H9 (cell line): Measurements from ENCODE around the gene MYO18B. TPM values are rescaled to one million over a fixed set of nuclear protein-coding genes. Genes with fewer than 3 reads are reported as not detected.

Source experiments
- DNase-seq: peaks from one replicate; pipeline ENCODE4 v3.0.0-alpha.2; 2017
- H2AFZ ChIP-seq: one replicate; pipeline ENCODE4 v1.6.1; 2013; ENCODE audit warnings: mild to moderate bottlenecking, low read length, control low read depth, moderate library complexity
- H2AK5ac ChIP-seq: 2 replicates; pipeline ENCODE4 v1.6.1; 2013; ENCODE audit warnings: low read length, control low read depth, mixed read lengths; ENCODE audit not compliant: insufficient read length
- H2BK120ac ChIP-seq: one replicate; pipeline ENCODE4 v1.6.1; 2013; ENCODE audit warnings: low read depth, mild to moderate bottlenecking, low read length, control low read depth, inconsistent platforms; ENCODE audit not compliant: poor library complexity, severe bottlenecking
- H2BK12ac ChIP-seq: 2 replicates; pipeline ENCODE4 v1.6.1; 2013; ENCODE audit warnings: low read length, control low read depth, mixed read lengths, low read depth; ENCODE audit not compliant: insufficient read length
- H2BK15ac ChIP-seq: 2 replicates; pipeline ENCODE4 v1.6.1; 2013; ENCODE audit warnings: low read depth, low read length, control low read depth
- H2BK20ac ChIP-seq: one replicate; pipeline ENCODE4 v1.6.1; 2013; ENCODE audit warnings: low read depth, mild to moderate bottlenecking, low read length, control low read depth, inconsistent platforms; ENCODE audit not compliant: poor library complexity, severe bottlenecking
- H2BK5ac ChIP-seq: 2 replicates; pipeline ENCODE4 v1.6.1; 2013; ENCODE audit warnings: low read length, control low read depth, mixed read lengths; ENCODE audit not compliant: insufficient read length
- H3K14ac ChIP-seq: 2 replicates; pipeline ENCODE4 v1.6.1; 2013; ENCODE audit warnings: low read length, control low read depth; ENCODE audit not compliant: insufficient read depth
- H3K18ac ChIP-seq: 2 replicates; pipeline ENCODE4 v1.6.1; 2013; ENCODE audit warnings: low read depth, mild to moderate bottlenecking, mixed read lengths, low read length, control low read depth; ENCODE audit not compliant: insufficient read length
- H3K23ac ChIP-seq: 2 replicates; pipeline ENCODE4 v1.6.1; 2013; ENCODE audit warnings: low read length, control low read depth, mixed read lengths, low read depth; ENCODE audit not compliant: insufficient read length
- H3K23me2 ChIP-seq: 2 replicates; pipeline ENCODE4 v1.6.1; 2013; ENCODE audit warnings: low read depth, mild to moderate bottlenecking, mixed read lengths, low read length, control low read depth; ENCODE audit not compliant: insufficient read length, poor library complexity, severe bottlenecking
- H3K27ac ChIP-seq: 2 replicates; pipeline ENCODE4 v1.5.1; 2013; ENCODE audit warnings: low read length, control low read depth, mixed read lengths, low read depth; ENCODE audit not compliant: insufficient read length
- H3K27me3 ChIP-seq: 2 replicates; pipeline ENCODE4 v1.6.1; 2013; ENCODE audit warnings: low read length, control low read depth, inconsistent platforms; ENCODE audit not compliant: insufficient read depth
- H3K4ac ChIP-seq: 2 replicates; pipeline ENCODE4 v1.6.1; 2013; ENCODE audit warnings: low read depth, mild to moderate bottlenecking, control low read depth, inconsistent platforms, low read length, moderate library complexity
- H3K4me1 ChIP-seq: 2 replicates; pipeline ENCODE4 v1.6.1; 2013; ENCODE audit warnings: low read length, control low read depth, inconsistent platforms; ENCODE audit not compliant: insufficient read depth
- H3K4me2 ChIP-seq: 2 replicates; pipeline ENCODE4 v1.6.1; 2013; ENCODE audit warnings: low read length, control low read depth, mixed read lengths; ENCODE audit not compliant: insufficient read length, insufficient read depth
- H3K56ac ChIP-seq: 2 replicates; pipeline ENCODE4 v1.6.1; 2013; ENCODE audit warnings: low read depth, mild to moderate bottlenecking, mixed read lengths, low read length, control low read depth; ENCODE audit not compliant: insufficient read length
- H3K79me1 ChIP-seq: 2 replicates; pipeline ENCODE4 v1.6.1; 2013; ENCODE audit warnings: low read depth, mild to moderate bottlenecking, moderate library complexity, low read length, control low read depth, inconsistent platforms; ENCODE audit not compliant: insufficient read depth, poor library complexity, severe bottlenecking
- H3K79me2 ChIP-seq: 2 replicates; pipeline ENCODE4 v1.6.1; 2013; ENCODE audit warnings: low read length, control low read depth, inconsistent platforms; ENCODE audit not compliant: insufficient read depth
- H3K9ac ChIP-seq: 2 replicates; pipeline ENCODE4 v1.6.1; 2013; ENCODE audit warnings: low read length, control low read depth, mixed read lengths; ENCODE audit not compliant: insufficient read length; ENCODE audit errors: extremely low read depth
- H3K9me3 ChIP-seq: one replicate; pipeline ENCODE4 v1.6.1; 2013; ENCODE audit warnings: low read depth, low read length, inconsistent platforms; ENCODE audit not compliant: control insufficient read depth
- H3T11ph ChIP-seq: one replicate; pipeline ENCODE4 v1.6.1; 2013; ENCODE audit warnings: mild to moderate bottlenecking, low read length, control low read depth, inconsistent platforms
- H4K20me1 ChIP-seq: one replicate; pipeline ENCODE4 v1.6.1; 2013; ENCODE audit not compliant: control insufficient read depth, insufficient read length, insufficient read depth
- H4K5ac ChIP-seq: 2 replicates; pipeline ENCODE4 v1.6.1; 2013; ENCODE audit warnings: low read depth, mild to moderate bottlenecking, mixed read lengths, low read length, control low read depth; ENCODE audit not compliant: insufficient read length
- H4K8ac ChIP-seq: replicated peaks from 2 replicates; pipeline ENCODE4 v1.6.1; 2013; ENCODE audit warnings: low read length, control low read depth, mixed read lengths, low read depth; ENCODE audit not compliant: insufficient read length
- H4K91ac ChIP-seq: 2 replicates; pipeline ENCODE4 v1.6.1; 2013; ENCODE audit warnings: low read depth, mild to moderate bottlenecking, moderate library complexity, mixed read lengths, low read length, control low read depth; ENCODE audit not compliant: insufficient read length
- H3K27ac Mint-ChIP-seq, 3 experiments: 2 replicates in 2 of 3; 3 replicates in 1 of 3; pipeline ENCODE4 v1.8.0; 2020 to 2021; ENCODE audit warnings: mixed read lengths in 3 of 3, mild to moderate bottlenecking in 1 of 3, moderate library complexity in 1 of 3
- H3K27me3 Mint-ChIP-seq: 2 replicates; pipeline ENCODE4 v1.8.0; 2021; ENCODE audit warnings: low read depth, mild to moderate bottlenecking, moderate library complexity, mixed read lengths
- H3K36me3 Mint-ChIP-seq, 3 experiments: 2 replicates in 2 of 3; 3 replicates in 1 of 3; pipeline ENCODE4 v1.8.0; 2020 to 2021; ENCODE audit warnings: low read depth in 3 of 3, mixed read lengths in 3 of 3; ENCODE audit not compliant: insufficient read depth in 1 of 3
- H3K4me1 Mint-ChIP-seq, 2 experiments: 2 replicates each; pipeline ENCODE4 v1.8.0; 2020; ENCODE audit warnings: mixed read lengths in 2 of 2
- H3K4me3 Mint-ChIP-seq, 2 experiments: 2 replicates in 1 of 2; 3 replicates in 1 of 2; pipeline ENCODE4 v1.8.0; 2020 to 2021; ENCODE audit warnings: mild to moderate bottlenecking in 2 of 2, mixed read lengths in 2 of 2, moderate library complexity in 1 of 2
- H3K9me3 Mint-ChIP-seq, 2 experiments: 2 replicates in 1 of 2; 3 replicates in 1 of 2; pipeline ENCODE4 v1.8.0; 2020; ENCODE audit warnings: mild to moderate bottlenecking in 2 of 2, mixed read lengths in 2 of 2, moderate library complexity in 1 of 2
- CTCF ChIP-seq: fragments of 200-600 bp; sonication (generic); conservative IDR thresholded peaks from 3 replicates; pipeline ENCODE4 v1.8.0; 2021; ENCODE audit warnings: antibody characterized with exemption, mild to moderate bottlenecking
- WGBS: extraction: QIAGEN DNeasy Blood & Tissue Kit; methylation state at CpG from one replicate; pipeline ENCODE4 v1.1.7; 2013; ENCODE audit warnings: missing lambda C conversion rate, low lambda C conversion rate, mixed read lengths; ENCODE audit not compliant: insufficient read length; ENCODE audit errors: extremely low coverage; 5-methylcytosine and 5-hydroxymethylcytosine counted together
- total RNA-seq: library from RNA; stranded (reverse); gene quantifications from 2 replicates; pipeline ENCODE4 v1.2.1, GENCODE V29; 2021

Gene MYO18B
- total RNA-seq, 1 experiment from 2014 or later, result 0.46 TPM

GRCh38 chr22:25729016-25729995, 12.7 kb upstream of the MYO18B start:
- H2AK5ac ChIP-seq, result no peak overlapping the region
- no peak overlapping the region for H3K23ac ChIP-seq
- H3K18ac ChIP-seq, result no peak overlapping the region
- no peak overlapping the region for H4K91ac ChIP-seq
- no peak overlapping the region for H2BK5ac ChIP-seq
- H4K5ac ChIP-seq, result no peak overlapping the region
- no peak overlapping the region; the same call in 1 of the 2 replicates for H3K14ac ChIP-seq
- Mint-ChIP-seq H3K36me3 (no peaks in the 10 kb centered on the region), H3K4me1 (peaks cover 8 to 10% of the 10 kb centered on the region in 2 experiments), H3K27me3 (no peaks in the 10 kb centered on the region; the same call in none of the 2 replicates), H3K4me3 (no peak overlapping the region), H3K9me3 (no peaks in the 10 kb centered on the region), H3K27ac (no peak overlapping the region; a peak in 1 of 7 replicates)
- DNase-seq, result peak; percentile 22
- H2AFZ ChIP-seq, result no peak overlapping the region
- H3K9me3 ChIP-seq, result no peaks in the 10 kb centered on the region
- H3K4ac ChIP-seq, result no peak overlapping the region
- WGBS, result no CpG with 5 or more reads among the region's 19 CpGs
- H3K4me2 ChIP-seq, result no peak overlapping the region
- no peak overlapping the region for H3K27ac ChIP-seq
- TF ChIP-seq CTCF, result no peak
- no peaks in the 10 kb centered on the region for H3K23me2 ChIP-seq
- H2BK120ac ChIP-seq, result no peak overlapping the region
- no peak overlapping the region for H2BK20ac ChIP-seq
- no peak overlapping the region for H2BK12ac ChIP-seq
- H3K79me2 ChIP-seq, result no peaks in the 10 kb centered on the region
- H3K4me1 ChIP-seq, result no peaks in the 10 kb centered on the region; the same call in 1 of the 2 replicates
- no peaks in the 10 kb centered on the region for H3K79me1 ChIP-seq
- H3K56ac ChIP-seq, result no peak overlapping the region
- H3K9ac ChIP-seq, result no peak overlapping the region
- no peak overlapping the region for H4K8ac ChIP-seq
- no peaks in the 10 kb centered on the region for H4K20me1 ChIP-seq
- no peaks in the 10 kb centered on the region for H3K27me3 ChIP-seq
- H2BK15ac ChIP-seq, result no peak overlapping the region
- H3T11ph ChIP-seq, result no peak overlapping the region
